ENCODE results near the gene SLC4A11. TPM values are rescaled to one million over a fixed set of nuclear protein-coding genes. Genes with fewer than 3 reads are reported as not detected.
A peak's percentile ranks its signal among the peaks of the same experiment; 100 is the strongest.

SLC4A11 gene
- total RNA-seq, 2 experiments from 2014 or later, result 0.08 to 0.60 TPM

DNA sequence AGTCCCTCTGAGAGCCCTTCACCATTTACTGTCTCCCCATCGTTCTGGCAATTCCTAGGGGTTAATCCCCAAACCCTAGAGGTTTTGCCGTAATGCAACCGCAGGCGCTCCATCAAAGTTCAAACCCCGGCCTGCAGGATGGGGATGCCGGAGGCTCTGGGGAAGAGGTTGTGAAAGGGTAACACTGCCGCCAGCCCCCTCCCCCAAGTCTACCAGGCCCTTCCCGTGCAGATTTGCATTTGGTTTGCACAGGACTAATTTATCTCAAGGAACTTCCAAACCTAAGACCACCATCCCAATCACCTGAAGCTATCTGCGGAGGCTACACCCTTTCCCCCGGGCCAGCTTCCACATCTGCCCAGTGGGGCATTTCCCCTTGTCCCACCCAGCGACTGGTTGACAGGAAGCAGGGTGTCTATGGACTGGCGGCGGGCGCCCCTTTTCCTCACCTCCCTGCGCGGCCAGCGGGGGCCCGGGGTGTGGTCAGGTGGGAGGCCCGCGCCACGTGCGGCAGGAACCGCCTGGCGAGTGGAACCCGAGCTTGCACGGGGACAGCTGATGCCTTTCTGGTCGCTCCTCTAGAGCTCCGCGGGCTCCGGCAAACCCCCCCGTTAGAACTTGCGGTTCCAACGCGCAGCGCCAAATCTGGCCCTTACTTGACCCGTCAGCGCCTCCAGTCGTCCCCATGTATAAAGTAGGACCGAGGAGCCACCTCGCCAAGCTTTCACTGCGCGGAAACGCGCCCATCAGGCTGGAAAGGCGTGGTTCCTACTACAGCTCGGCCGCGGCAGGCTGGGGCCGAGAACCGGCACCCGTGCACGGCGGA is 9.4 kb upstream of the SLC4A11 start:
- Histone ChIP-seq H3K27ac (ENCODE audit: low read depth in 1 of 2, low read length in 2 of 2) (no peak overlapping the region), H3K36me3 (ENCODE audit: insufficient read depth, low read length) (peaks cover 1% of the 10 kb centered on the region), H3K27me3 (ENCODE audit: control insufficient read depth in 1 of 2, insufficient read depth in 2 of 2, low read length in 2 of 2) (peaks cover 18 to 32% of the 10 kb centered on the region in 2 experiments), H3K4me1 (ENCODE audit: insufficient read depth, low read length) (peaks cover 13% of the 10 kb centered on the region), H3K9me3 (ENCODE audit: control insufficient read depth in 1 of 2, insufficient read depth in 1 of 2, low read length in 2 of 2) (peaks cover 0 to 9% of the 10 kb centered on the region in 2 experiments), H3K4me3 (ENCODE audit: low read length) (peak overlapping the region; percentile 19)
- peak in 6 of 14 experiments; percentile 5 to 43 (median 24) for DNase-seq
- intact Hi-C loops (cut with DNase I, micrococcal nuclease), result no loop called here
- H3K27ac Mint-ChIP-seq, result no peak overlapping the region
- peaks cover 7% of the 10 kb centered on the region for H3K36me3 Mint-ChIP-seq (ENCODE audit: low read depth)
- POLR2A ChIA-PET, result interaction anchor here (0.6 to 2.1 kb wide), 4 partner anchors 8 to 39 kb away, joined by 3 to 8 read pairs (median 6); partner anchors contain the start of genes ITPA and SLC4A11
- H3K4me1 Mint-ChIP-seq (ENCODE audit: low read depth), result peaks cover 4% of the 10 kb centered on the region
- H3K27me3 Mint-ChIP-seq, result peaks cover 64% of the 10 kb centered on the region
- peak; percentile 26 for ATAC-seq (ENCODE audit: poor library complexity)
- CTCF ChIA-PET, result interaction anchor here (1.1 to 1.6 kb wide), 3 partner anchors 10 to 30 kb away, joined by 3 to 4 read pairs (median 4); partner anchors contain the start of gene SLC4A11
- no peak overlapping the region for H3K4me3 Mint-ChIP-seq
- no peaks in the 10 kb centered on the region for H3K9me3 Mint-ChIP-seq
- TF ChIP-seq, protein P1, sequence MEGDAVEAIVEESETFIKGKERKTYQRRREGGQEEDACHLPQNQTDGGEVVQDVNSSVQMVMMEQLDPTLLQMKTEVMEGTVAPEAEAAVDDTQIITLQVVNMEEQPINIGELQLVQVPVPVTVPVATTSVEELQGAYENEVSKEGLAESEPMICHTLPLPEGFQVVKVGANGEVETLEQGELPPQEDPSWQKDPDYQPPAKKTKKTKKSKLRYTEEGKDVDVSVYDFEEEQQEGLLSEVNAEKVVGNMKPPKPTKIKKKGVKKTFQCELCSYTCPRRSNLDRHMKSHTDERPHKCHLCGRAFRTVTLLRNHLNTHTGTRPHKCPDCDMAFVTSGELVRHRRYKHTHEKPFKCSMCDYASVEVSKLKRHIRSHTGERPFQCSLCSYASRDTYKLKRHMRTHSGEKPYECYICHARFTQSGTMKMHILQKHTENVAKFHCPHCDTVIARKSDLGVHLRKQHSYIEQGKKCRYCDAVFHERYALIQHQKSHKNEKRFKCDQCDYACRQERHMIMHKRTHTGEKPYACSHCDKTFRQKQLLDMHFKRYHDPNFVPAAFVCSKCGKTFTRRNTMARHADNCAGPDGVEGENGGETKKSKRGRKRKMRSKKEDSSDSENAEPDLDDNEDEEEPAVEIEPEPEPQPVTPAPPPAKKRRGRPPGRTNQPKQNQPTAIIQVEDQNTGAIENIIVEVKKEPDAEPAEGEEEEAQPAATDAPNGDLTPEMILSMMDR (IDR thresholded peaks at IDR 0.05), result no peak

- intact Hi-C loops (cut with DNase I, micrococcal nuclease), result no loop called here
- H3K27ac Mint-ChIP-seq, result no peak overlapping the region
- peaks cover 62% of the 10 kb centered on the region for H3K27me3 Mint-ChIP-seq
- H3K36me3 Mint-ChIP-seq (ENCODE audit: low read depth), result peaks cover 5% of the 10 kb centered on the region
- CTCF ChIA-PET, result no interaction called here
- no peak overlapping the region for H3K27ac ChIP-seq (ENCODE audit: low read depth in 1 of 2, low read length in 2 of 2)
- no peak overlapping the region for H3K4me3 ChIP-seq (ENCODE audit: low read length)
- H3K4me1 ChIP-seq (ENCODE audit: insufficient read depth, low read length), result peaks cover 13% of the 10 kb centered on the region
- H3K9me3 Mint-ChIP-seq, result no peaks in the 10 kb centered on the region
- H3K4me1 Mint-ChIP-seq (ENCODE audit: low read depth), result peaks cover 4% of the 10 kb centered on the region
- TF ChIP-seq, protein P1 (IDR thresholded peaks at IDR 0.05), result no peak
- DNase-seq (no peak), ATAC-seq (ENCODE audit: poor library complexity) (no peak)
- POLR2A ChIA-PET, result interaction anchor here (0.6 to 2.1 kb wide), 3 partner anchors 8 to 25 kb away, joined by 3 to 8 read pairs (median 8); partner anchors contain the start of gene SLC4A11
- peaks cover 17 to 32% of the 10 kb centered on the region in 2 experiments for H3K27me3 ChIP-seq (ENCODE audit: control insufficient read depth in 1 of 2, insufficient read depth in 2 of 2, low read length in 2 of 2)
- H3K4me3 Mint-ChIP-seq, result no peak overlapping the region
- no peaks in the 10 kb centered on the region for H3K36me3 ChIP-seq (ENCODE audit: insufficient read depth, low read length)
- H3K9me3 ChIP-seq (ENCODE audit: control insufficient read depth in 1 of 2, insufficient read depth in 1 of 2, low read length in 2 of 2), result peaks cover 0 to 9% of the 10 kb centered on the region in 2 experiments
Observed at GRCh38 chr20:3247638-3248037, 8.6 kb upstream of the SLC4A11 start.

GRCh38 chr20:3246682-3247081 is 7.7 kb upstream of the SLC4A11 start:
- H3K9me3 ChIP-seq (ENCODE audit: control insufficient read depth in 1 of 2, insufficient read depth in 1 of 2, low read length in 2 of 2), result peaks cover 0 to 9% of the 10 kb centered on the region in 2 experiments
- Mint-ChIP-seq H3K27ac (no peak overlapping the region), H3K36me3 (ENCODE audit: low read depth) (no peaks in the 10 kb centered on the region), H3K27me3 (peaks cover 63% of the 10 kb centered on the region), H3K4me1 (ENCODE audit: low read depth) (peaks cover 4% of the 10 kb centered on the region), H3K9me3 (no peaks in the 10 kb centered on the region), H3K4me3 (no peak overlapping the region)
- H3K36me3 ChIP-seq (ENCODE audit: insufficient read depth, low read length), result no peaks in the 10 kb centered on the region
- no peak overlapping the region for H3K4me3 ChIP-seq (ENCODE audit: low read length)
- TF ChIP-seq, protein P1 (IDR thresholded peaks at IDR 0.05), result no peak
- H3K27ac ChIP-seq (ENCODE audit: low read depth in 1 of 2, low read length in 2 of 2), result no peak overlapping the region
- POLR2A ChIA-PET, result interaction anchor here (0.6 kb wide), 1 partner anchor 8 kb away, joined by 3 read pairs; the partner anchor contains the start of gene SLC4A11
- CTCF ChIA-PET, result interaction anchor here (0.6 kb wide), 1 partner anchor 23 kb away, joined by 4 read pairs; no protein-coding TSS in a partner anchor
- DNase-seq, result no peak
- peaks cover 14 to 32% of the 10 kb centered on the region in 2 experiments for H3K27me3 ChIP-seq (ENCODE audit: control insufficient read depth in 1 of 2, insufficient read depth in 2 of 2, low read length in 2 of 2)
- H3K4me1 ChIP-seq (ENCODE audit: insufficient read depth, low read length), result peaks cover 13% of the 10 kb centered on the region
- no peak for ATAC-seq (ENCODE audit: poor library complexity)
- intact Hi-C loops (cut with DNase I, micrococcal nuclease), result no loop called here

All from CD4-positive, alpha-beta T cell (primary cell).